Measurements from ENCODE around the gene FAM163B. TPM values are rescaled to one million over a fixed set of nuclear protein-coding genes. Genes with fewer than 3 reads are reported as not detected.

The FAM163B gene
- total and polyA plus RNA-seq, 9 of the 15 experiments (the other 6 are each of a cell fraction or from before 2014, with no cell fraction given): not detected

DNA sequence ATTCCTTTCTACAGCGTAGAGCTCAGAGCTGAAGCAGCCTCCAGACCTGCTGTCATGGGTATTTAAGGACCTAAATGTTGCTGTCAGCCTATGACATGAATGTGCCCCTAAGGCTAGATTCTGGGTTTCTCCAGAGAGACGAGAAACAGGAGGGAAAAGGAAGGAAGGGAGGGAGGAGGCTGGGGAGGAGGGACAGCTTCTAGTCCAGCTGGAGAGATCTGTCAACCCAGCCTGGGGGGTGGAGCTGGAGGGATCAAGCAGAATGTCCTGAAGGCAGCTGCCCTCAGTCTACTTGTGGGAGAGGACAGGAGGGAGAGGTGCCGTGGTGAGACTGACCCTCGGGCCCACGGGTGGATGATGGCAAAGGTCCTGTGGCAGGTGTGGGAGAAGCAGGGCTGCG lies 25.9 kb upstream of the FAM163B start:
- Histone ChIP-seq H3K9me1 (ENCODE audit: control insufficient read depth, insufficient read depth, low read length) (no peaks in the 10 kb centered on the region), H3K4me3 (no peak overlapping the region), H3K9me3 (replicated peaks; ENCODE audit: control insufficient read depth, insufficient read depth, low read depth, low read length) (no peaks in the 10 kb centered on the region), H3K79me2 (ENCODE audit: control insufficient read depth, insufficient read depth, low read length) (no peaks in the 10 kb centered on the region), H3K9ac (ENCODE audit: insufficient read depth in 1 of 2, low read depth in 2 of 2, low read length in 2 of 2) (no peak overlapping the region), H3K4me2 (ENCODE audit: insufficient read depth, low read length) (no peak overlapping the region), H3K27me3 (ENCODE audit: control insufficient read depth in 2 of 2, insufficient read depth in 2 of 2, low read length in 2 of 2) (peaks cover 0 to 77% of the 10 kb centered on the region in 2 experiments; a peak in 3 of 5 replicates), H3K4me1 (replicated peaks in 1 of 2; ENCODE audit: control insufficient read depth in 2 of 2, insufficient read depth in 2 of 2, low read length in 2 of 2) (peaks cover 0 to 8% of the 10 kb centered on the region in 2 experiments; a peak in 3 of 5 replicates), H2AFZ (ENCODE audit: low read depth, low read length) (no peak overlapping the region), H3K27ac (ENCODE audit: extremely low read depth, low read depth, low read length) (no peak overlapping the region), H4K20me1 (replicated peaks; ENCODE audit: control insufficient read depth, insufficient read depth, low read length) (peaks cover 6% of the 10 kb centered on the region; the same call in 1 of the 2 replicates), H3K36me3 (ENCODE audit: control insufficient read depth, insufficient read depth, low read length) (no peaks in the 10 kb centered on the region)
- DNase-seq (ENCODE audit: extremely low read depth in 1 of 4, low spot score in 3 of 4) (no peak), FAIRE-seq (no peak), ATAC-seq (no peak)
- BruUV-seq (replicated peaks): no TSS peak
- TF ChIP-seq ZNF263 (CRISPR knock-in tag; IDR thresholded peaks at IDR 0.05; ENCODE audit: borderline replicate concordance) (peak; percentile 84), ZFX (CRISPR knock-in tag; IDR thresholded peaks at IDR 0.05) (no peak)
- ChIA-PET CTCF (ENCODE audit: low intra/inter-chr PET ratio) (no interaction called here), POLR2A (interaction anchor here (1.1 kb wide), 1 partner anchor 105 kb away, joined by 4 read pairs; no protein-coding TSS in a partner anchor)
- in situ Hi-C loops (cut with MboI): no loop called here
- WGBS (ENCODE audit: insufficient coverage, low coverage, missing lambda C conversion rate): 0% methylated on average over 6 of the region's 6 CpGs
- intact Hi-C loops (cut with micrococcal nuclease): no loop called here

DNA sequence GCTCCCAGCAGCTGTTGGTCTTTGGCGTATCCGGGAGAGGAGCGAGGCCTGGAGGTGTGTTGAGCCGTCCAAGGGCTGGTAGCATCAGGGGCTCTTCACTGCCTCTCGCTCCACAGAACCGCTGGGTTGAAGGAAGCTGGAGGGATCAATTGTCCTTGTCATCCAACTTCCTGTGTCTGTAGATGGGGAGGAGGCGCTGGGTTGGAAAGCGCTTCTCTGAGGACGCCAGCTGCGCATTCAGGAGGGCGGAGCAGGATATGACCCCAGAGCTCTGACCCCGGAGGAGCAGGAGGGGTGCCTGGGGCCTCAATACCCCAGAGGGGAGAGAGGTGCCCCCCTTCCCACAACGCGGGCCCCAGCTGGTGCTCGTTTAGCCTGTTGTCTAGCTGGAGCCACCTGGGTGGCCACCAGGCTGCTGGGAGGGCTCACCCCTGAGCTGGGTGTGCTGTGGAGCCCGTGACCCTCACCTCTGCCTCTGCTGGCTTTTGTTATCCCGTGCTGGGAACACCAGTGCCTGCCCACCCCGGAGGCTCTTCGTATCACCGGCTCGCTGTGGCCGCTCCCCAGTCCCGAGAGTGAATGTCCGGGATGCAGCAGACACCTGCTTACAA lies 25.0 kb upstream of the FAM163B start:
- ChIA-PET CTCF (ENCODE audit: low intra/inter-chr PET ratio) (no interaction called here), POLR2A (interaction anchor here (0.6 to 1.2 kb wide), 2 partner anchors 14 to 238 kb away, joined by 3 read pairs; no protein-coding TSS in a partner anchor)
- no TSS peak for BruUV-seq (replicated peaks)
- intact Hi-C loops (cut with micrococcal nuclease): no loop called here
- no peak overlapping the region for H2AFZ ChIP-seq (ENCODE audit: low read depth, low read length)
- H3K9me1 ChIP-seq (ENCODE audit: control insufficient read depth, insufficient read depth, low read length): no peaks in the 10 kb centered on the region
- DNase-seq (ENCODE audit: extremely low read depth in 1 of 4, low spot score in 3 of 4) (no peak), FAIRE-seq (no peak), ATAC-seq (no peak)
- peaks cover 0 to 8% of the 10 kb centered on the region in 2 experiments; a peak in 3 of 5 replicates for H3K4me1 ChIP-seq (replicated peaks in 1 of 2; ENCODE audit: control insufficient read depth in 2 of 2, insufficient read depth in 2 of 2, low read length in 2 of 2)
- no peak overlapping the region for H3K4me3 ChIP-seq
- WGBS (ENCODE audit: insufficient coverage, low coverage, missing lambda C conversion rate): under 1% methylated on average over 22 of the region's 24 CpGs
- H3K27me3 ChIP-seq (ENCODE audit: control insufficient read depth in 2 of 2, insufficient read depth in 2 of 2, low read length in 2 of 2): peaks cover 0 to 76% of the 10 kb centered on the region in 2 experiments; a peak in 3 of 5 replicates
- no peak overlapping the region for H3K4me2 ChIP-seq (ENCODE audit: insufficient read depth, low read length)
- TF ChIP-seq SOX6 (IDR thresholded peaks at IDR 0.05): no peak
- no peak for TF ChIP-seq KAT7 (CRISPR knock-in tag; IDR thresholded peaks at IDR 0.05; ENCODE audit: borderline replicate concordance)
- no peak for TF ChIP-seq NONO (IDR thresholded peaks at IDR 0.05; ENCODE audit: low read depth in 2 of 2, low read length in 1 of 2)
- no peak for TF ChIP-seq ZNF354B (CRISPR knock-in tag; IDR thresholded peaks at IDR 0.05)
- TF ChIP-seq, protein P1, sequence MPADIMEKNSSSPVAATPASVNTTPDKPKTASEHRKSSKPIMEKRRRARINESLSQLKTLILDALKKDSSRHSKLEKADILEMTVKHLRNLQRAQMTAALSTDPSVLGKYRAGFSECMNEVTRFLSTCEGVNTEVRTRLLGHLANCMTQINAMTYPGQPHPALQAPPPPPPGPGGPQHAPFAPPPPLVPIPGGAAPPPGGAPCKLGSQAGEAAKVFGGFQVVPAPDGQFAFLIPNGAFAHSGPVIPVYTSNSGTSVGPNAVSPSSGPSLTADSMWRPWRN (IDR thresholded peaks at IDR 0.05; ENCODE audit: low read depth): no peak
- no peak for TF ChIP-seq NEUROD1 (IDR thresholded peaks at IDR 0.05; ENCODE audit: borderline replicate concordance, low read depth, low read length, partially characterized antibody)
- TF ChIP-seq, protein P2, sequence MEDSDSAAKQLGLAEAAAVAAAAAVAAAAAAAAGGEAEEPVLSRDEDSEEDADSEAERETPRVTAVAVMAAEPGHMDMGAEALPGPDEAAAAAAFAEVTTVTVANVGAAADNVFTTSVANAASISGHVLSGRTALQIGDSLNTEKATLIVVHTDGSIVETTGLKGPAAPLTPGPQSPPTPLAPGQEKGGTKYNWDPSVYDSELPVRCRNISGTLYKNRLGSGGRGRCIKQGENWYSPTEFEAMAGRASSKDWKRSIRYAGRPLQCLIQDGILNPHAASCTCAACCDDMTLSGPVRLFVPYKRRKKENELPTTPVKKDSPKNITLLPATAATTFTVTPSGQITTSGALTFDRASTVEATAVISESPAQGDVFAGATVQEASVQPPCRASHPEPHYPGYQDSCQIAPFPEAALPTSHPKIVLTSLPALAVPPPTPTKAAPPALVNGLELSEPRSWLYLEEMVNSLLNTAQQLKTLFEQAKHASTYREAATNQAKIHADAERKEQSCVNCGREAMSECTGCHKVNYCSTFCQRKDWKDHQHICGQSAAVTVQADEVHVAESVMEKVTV (CRISPR knock-in tag; IDR thresholded peaks at IDR 0.05): no peak
- H3K9me3 ChIP-seq (replicated peaks; ENCODE audit: control insufficient read depth, insufficient read depth, low read depth, low read length): no peaks in the 10 kb centered on the region
- no peaks in the 10 kb centered on the region for H3K36me3 ChIP-seq (ENCODE audit: control insufficient read depth, insufficient read depth, low read length)
- in situ Hi-C loops (cut with MboI): no loop called here
- no peak overlapping the region for H3K9ac ChIP-seq (ENCODE audit: insufficient read depth in 1 of 2, low read depth in 2 of 2, low read length in 2 of 2)
- no peak overlapping the region for H3K27ac ChIP-seq (ENCODE audit: extremely low read depth, low read depth, low read length)
- peaks cover 2% of the 10 kb centered on the region; the same call in 1 of the 2 replicates for H4K20me1 ChIP-seq (replicated peaks; ENCODE audit: control insufficient read depth, insufficient read depth, low read length)
- no peaks in the 10 kb centered on the region for H3K79me2 ChIP-seq (ENCODE audit: control insufficient read depth, insufficient read depth, low read length)

Data from K562 (cell line).